HepG2 (cell line): ENCODE measurements around the gene BRD3. TPM values are rescaled to one million over a fixed set of nuclear protein-coding genes. Genes with fewer than 3 reads are reported as not detected.

Experiments used
- ASH2L ChIP-seq: fragments of 300-600, 200-600 bp; sonication (generic); IDR thresholded peaks from 2 replicates; pipeline ENCODE4 v1.7.0; 2017; ENCODE audit warnings: low read depth, mild to moderate bottlenecking, moderate library complexity, mixed read lengths, low read length; ENCODE audit not compliant: insufficient read length
- CTCF ChIP-seq: sonication (generic); formaldehyde crosslinking; IDR thresholded peaks from 2 replicates; pipeline ENCODE4 v1.5.0; 2020; ENCODE audit warnings: mild to moderate bottlenecking, missing genetic modification reagents, moderate library complexity
- GATAD1 ChIP-seq: IDR thresholded peaks from 2 replicates; pipeline ENCODE4 v1.6.1; 2016; ENCODE audit warnings: missing genetic modification reagents, missing compliant biosample characterization
- GTF2F1 ChIP-seq: fragments of 150-350 bp; IDR thresholded peaks from 2 replicates; pipeline ENCODE4 v1.6.1; 2014; ENCODE audit warnings: low read length
- RERE ChIP-seq: IDR thresholded peaks from 2 replicates; pipeline ENCODE4 v1.6.1; 2016; ENCODE audit warnings: low read depth, missing genetic modification reagents, missing compliant biosample characterization
- SUZ12 ChIP-seq: fragments of 150-350 bp; IDR thresholded peaks from 2 replicates; pipeline ENCODE4 v1.6.1; 2014; ENCODE audit warnings: low read depth, low read length
- ZBTB40 ChIP-seq, 2 experiments: fragments of 450-650 bp in 1 of 2; sonication (generic) in 1 of 2; formaldehyde crosslinking in 1 of 2; IDR thresholded peaks; 2 replicates each; pipeline versions ENCODE4 v1.6.1 to v1.8.0; 2016 to 2022; ENCODE audit warnings: antibody characterized with exemption in 1 of 2, mild to moderate bottlenecking in 1 of 2, missing genetic modification reagents in 1 of 2
- ZFP62 ChIP-seq: sonication (generic); formaldehyde crosslinking; IDR thresholded peaks from 2 replicates; pipeline ENCODE4 v1.4.0; 2020; ENCODE audit warnings: missing genetic modification reagents
- ZNF552 ChIP-seq: sonication (generic); formaldehyde crosslinking; IDR thresholded peaks from 2 replicates; pipeline ENCODE4 v1.9.0; 2022; ENCODE audit warnings: missing genetic modification reagents, mild to moderate bottlenecking, borderline replicate concordance
- ZNF678 ChIP-seq: sonication (generic); formaldehyde crosslinking; IDR thresholded peaks from 2 replicates; pipeline ENCODE4 v1.4.0; 2020; ENCODE audit warnings: mild to moderate bottlenecking, missing genetic modification reagents
- polyA plus RNA-seq, 8 experiments: library from polyadenylated mRNA; depleted of rRNA in 3 of 8; stranded (reverse) in 7 of 8; unstranded in 1 of 8; fragments of >200 nt; fragmentation: Illumina TruSeq in 4 of 8; extraction: Trizol in 4 of 8; gene quantifications; 2 replicates each; pipeline versions ENCODE4 v1.2.1 to v1.2.3, GENCODE V29; 2011 to 2016; ENCODE audit warnings: low read depth in 4 of 8, missing spikeins in 1 of 8, mixed read lengths in 1 of 8; ENCODE audit not compliant: insufficient read depth in 1 of 8
- total RNA-seq, 5 experiments: library from RNA; depleted of rRNA; stranded (reverse); fragments of >200 nt; fragmentation: Illumina TruSeq; extraction: Trizol; gene quantifications; 2 replicates each; pipeline ENCODE4 v1.2.3, GENCODE V29; 2016; ENCODE audit warnings: low read depth in 1 of 5
- TF ChIP-seq, protein P1 (sequence below): IDR thresholded peaks from 2 replicates; pipeline ENCODE4 v1.6.1; 2016; ENCODE audit warnings: missing genetic modification reagents, missing compliant biosample characterization

The BRD3 gene
- total and polyA plus RNA-seq, 2 of the 13 experiments (the other 11 are each of a cell fraction or from before 2014, with no cell fraction given), result 5.9 to 12.9 TPM

GRCh38 chr9:133992780-133993634 lies 74.8 kb downstream of the BRD3 start (continued):
- TF ChIP-seq ZBTB40 (IDR thresholded peaks at IDR 0.05), result no peak
- TF ChIP-seq ZBTB40 (CRISPR knock-in tag; IDR thresholded peaks at IDR 0.05), result peak; percentile 32; the same call in 1 of the 2 replicates
- TF ChIP-seq, protein P1, sequence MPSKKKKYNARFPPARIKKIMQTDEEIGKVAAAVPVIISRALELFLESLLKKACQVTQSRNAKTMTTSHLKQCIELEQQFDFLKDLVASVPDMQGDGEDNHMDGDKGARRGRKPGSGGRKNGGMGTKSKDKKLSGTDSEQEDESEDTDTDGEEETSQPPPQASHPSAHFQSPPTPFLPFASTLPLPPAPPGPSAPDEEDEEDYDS, result peak; percentile 60
- no peak for TF ChIP-seq SUZ12
- TF ChIP-seq ASH2L, result peak; percentile 21
- peak; percentile 12; the same call in 1 of the 2 replicates for TF ChIP-seq GATAD1 (CRISPR knock-in tag)
- no peak for TF ChIP-seq GTF2F1
- no peak for TF ChIP-seq ZFP62 (CRISPR knock-in tag)
- no peak for TF ChIP-seq RERE (CRISPR knock-in tag)
- 0 out of 2 replicates have a peak, but pooled peaks have one; percentile 53 for TF ChIP-seq ZNF678 (CRISPR knock-in tag)
- TF ChIP-seq CTCF, result peak; percentile 79
- TF ChIP-seq ZNF552 (CRISPR knock-in tag), result no peak
